Heart right ventricle (tissue), 16 donors: ENCODE data around the gene MNT. TPM values are rescaled to one million over a fixed set of nuclear protein-coding genes. Genes with fewer than 3 reads are reported as not detected.

Experiments used
- ATAC-seq, 8 donors: fragments of 200-7000 bp; cut with Tn5 transposase; one replicate each; pipeline ENCODE4 v1.9.1; 2020; ENCODE audit warnings: mild to moderate bottlenecking in 8 of 8, moderate library complexity in 8 of 8, moderate number of reproducible peaks in 1 of 8
- DNase-seq, 2 donors: peaks; one replicate each; pipeline ENCODE4 v3.0.0-alpha.2; 2020
- H3K27ac ChIP-seq, 10 donors: fragments of 200-600 bp; sonication (generic) in 2 of 10; one replicate each; pipeline versions ENCODE4 v1.5.0 to v1.8.0; 2020 to 2022; ENCODE audit warnings: mild to moderate bottlenecking in 3 of 10
- H3K27me3 ChIP-seq, 7 donors: fragments of 200-600 bp; one replicate each; pipeline ENCODE4 v1.8.0; 2021 to 2022; ENCODE audit warnings: mild to moderate bottlenecking in 2 of 7
- H3K36me3 ChIP-seq, 9 donors: fragments of 200-600 bp; sonication (generic) in 1 of 9; one replicate each; pipeline versions ENCODE4 v1.5.0 to v1.8.0; 2020 to 2022; ENCODE audit warnings: mild to moderate bottlenecking in 2 of 9
- H3K4me1 ChIP-seq, 9 donors: fragments of 200-600 bp; sonication (generic) in 1 of 9; one replicate each; pipeline versions ENCODE4 v1.5.0 to v1.8.0; 2020 to 2022; ENCODE audit warnings: mild to moderate bottlenecking in 4 of 9
- H3K4me3 ChIP-seq, 10 donors: fragments of 200-600 bp; sonication (generic) in 2 of 10; one replicate each; pipeline versions ENCODE4 v1.5.0 to v1.8.0; 2020 to 2022; ENCODE audit warnings: mild to moderate bottlenecking in 7 of 10, moderate library complexity in 2 of 10
- H3K9me3 ChIP-seq, 11 donors: fragments of 200-600 bp in 10 of 11; sonication (generic) in 2 of 11; one replicate each; pipeline versions ENCODE4 v1.5.0 to v1.8.0; 2013 to 2022; ENCODE audit warnings: mild to moderate bottlenecking in 2 of 11, control low read depth in 1 of 11, moderate library complexity in 1 of 11
- CTCF ChIP-seq, 9 donors: fragments of 200-600 bp; sonication (generic) in 2 of 9; IDR thresholded peaks; one replicate each; pipeline versions ENCODE4 v1.5.0 to v1.8.0; 2021 to 2022; ENCODE audit warnings: antibody characterized with exemption in 9 of 9, mild to moderate bottlenecking in 5 of 9, moderate library complexity in 1 of 9
- WGBS, 2 donors: extraction: QIAGEN DNeasy Blood & Tissue Kit; methylation state at CpG; one replicate each; pipeline ENCODE4 v1.1.7; 2013; ENCODE audit warnings: inconsistent platforms in 1 of 2; 5-methylcytosine and 5-hydroxymethylcytosine counted together
- intact Hi-C, 10 donors: fragments of 100-400 bp; cut with DNase I; formaldehyde crosslinking; loops; one replicate each; pipeline versions ENCODE4 v1.11.1 to v1.14.2; 2022
- polyA plus RNA-seq, 2 donors: library from polyadenylated mRNA; stranded (reverse); fragments of 200-250 nt; gene quantifications; one replicate each; pipeline ENCODE4 v1.2.3, GENCODE V29; 2013
- total RNA-seq, 10 donors: library from RNA; stranded (reverse); fragmentation: NEBNext Ultra II Directional in 3 of 10; extraction: Animal tissue kit (Norgen Biotek cat#: 25700) in 3 of 10; gene quantifications; one replicate each; pipeline versions ENCODE4 v1.2.1 to v1.2.4, GENCODE V29; 2021 to 2023
- donor health status: Arrhythmogenic right ventricular cardiomyopathy.
- donor health status: ischemic (EF 13 %, LVEDD 7.1; RV severe dilation, severe dysfunction).
- donor health status: healthy with polysubstance abuse.
- donor health status: DM: no; HTN: yes; CAD: no.
- donor health status: DM: no; HTN: no; CAD: no.
- donor health status: ischemic (EF 25% LVEDD 6.9; RV normal size, moderate dysfunction).
- donor health status: ischemic (EF 25% LVEDD 5.7; RV mildly dilated, moderate dysfunction).
- donor health status: healthy.
- donor health status: DM: yes; HTN: yes; CAD: no.
- donor health status: Ischemic cardiomyopathy.
- donor health status: ischemic (EF 35%, LVEDD 5.7; RV mildly dilated, moderate dysfunction).
- donor health status: nonischemic (EF 11% LVEDD 7.7; RV severe dilation, severe dysfunction).
- donor health status: DM: yes; HTN: yes; CAD: no.
- donor health status: PGD.
- donor health status: ischemic (EF 29% LVEDD 5.4; RV normal size, mild dysfunction).
- donor health status: nonischemic (EF 23%, LVEDD 6.1; RV moderate dilation, normal function).

The MNT gene
- total and polyA plus RNA-seq, 12 donors: 5.0 to 14.1 (median 11.0) TPM

DNA sequence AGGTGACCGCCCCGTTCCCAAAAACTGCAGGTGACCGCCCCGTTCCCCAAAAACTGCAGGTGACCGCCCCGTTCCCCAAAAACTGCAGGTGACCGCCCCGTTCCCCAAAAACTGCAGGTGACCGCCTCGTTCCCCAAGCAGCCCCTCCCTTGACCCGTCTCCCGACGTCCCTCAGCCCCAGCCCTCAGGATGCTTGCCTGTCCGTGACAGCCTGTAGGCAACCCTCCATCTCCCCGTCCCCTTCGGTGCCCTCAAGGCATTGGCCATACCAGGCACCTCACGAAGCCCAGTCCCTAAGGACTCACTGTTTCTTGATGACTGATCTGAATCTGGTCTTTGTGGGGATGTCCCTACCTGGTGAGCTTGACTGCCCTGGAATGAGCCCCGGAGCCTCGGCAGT lies 38.4 kb downstream of the MNT start:
- 96 to 98% methylated on average over 19 of the region's 19 CpGs for WGBS, 2 donors
- H3K9me3 ChIP-seq: no peaks in the 10 kb centered on the region
- no peak for ATAC-seq
- H3K4me1 ChIP-seq: peaks cover 6 to 27% (median 21%) of the 10 kb centered on the region in 9 donors
- peaks cover 0 to 65% (median 5%) of the 10 kb centered on the region in 9 donors for H3K36me3 ChIP-seq
- H3K27me3 ChIP-seq: no peaks in the 10 kb centered on the region
- intact Hi-C loops: loop anchor here in 2 of 10 donors (10.0 kb wide), 1 partner anchor 52 kb away; no protein-coding TSS in a partner anchor
- no peak for TF ChIP-seq CTCF (IDR thresholded peaks at IDR 0.05)
- no peak for DNase-seq
- H3K4me3 ChIP-seq: no peak overlapping the region
- H3K27ac ChIP-seq: no peak overlapping the region

- intact Hi-C loops: loop anchor here in 2 of 10 donors (10.0 kb wide), 1 partner anchor 53 kb away; no protein-coding TSS in a partner anchor
- DNase-seq: no peak
Observed at GRCh38 chr17:2362016-2362415, 38.8 kb downstream of the MNT start.

GRCh38 chr17:2361010-2361760 lies 39.7 kb downstream of the MNT start:
- peaks cover 6 to 23% (median 20%) of the 10 kb centered on the region in 9 donors for H3K4me1 ChIP-seq
- TF ChIP-seq CTCF (IDR thresholded peaks at IDR 0.05): no peak
- H3K27me3 ChIP-seq: no peaks in the 10 kb centered on the region
- 68 to 78% methylated on average over 21 of the region's 21 CpGs for WGBS, 2 donors
- DNase-seq (no peak), ATAC-seq (peak in 1 of 8 donors; percentile 22)
- intact Hi-C loops: loop anchor here in 2 of 10 donors (10.0 kb wide), 1 partner anchor 54 kb away; no protein-coding TSS in a partner anchor
- H3K36me3 ChIP-seq: peaks cover 0 to 54% (median 5%) of the 10 kb centered on the region in 9 donors
- H3K4me3 ChIP-seq: no peak overlapping the region
- H3K9me3 ChIP-seq: no peaks in the 10 kb centered on the region
- no peak overlapping the region for H3K27ac ChIP-seq

More at GRCh38 chr17:2362016-2362415, 38.8 kb downstream of the MNT start:
- H3K9me3 ChIP-seq: no peaks in the 10 kb centered on the region
- ATAC-seq: no peak
- no peaks in the 10 kb centered on the region for H3K27me3 ChIP-seq
- H3K27ac ChIP-seq: no peak overlapping the region
- WGBS, 2 donors: 98% methylated on average over 20 of the region's 20 CpGs
- TF ChIP-seq CTCF (IDR thresholded peaks at IDR 0.05): no peak
- no peak overlapping the region for H3K4me3 ChIP-seq
- H3K4me1 ChIP-seq: peaks cover 6 to 26% (median 20%) of the 10 kb centered on the region in 9 donors
- peaks cover 0 to 63% (median 5%) of the 10 kb centered on the region in 9 donors for H3K36me3 ChIP-seq

GRCh38 chr17:2357931-2358434 lies 42.9 kb downstream of the MNT start:
- Histone ChIP-seq H3K27me3 (no peaks in the 10 kb centered on the region), H3K9me3 (no peaks in the 10 kb centered on the region), H3K4me3 (no peak overlapping the region), H3K4me1 (peaks cover 0 to 11% (median 0%) of the 10 kb centered on the region in 9 donors), H3K36me3 (peaks cover 0 to 24% (median 3%) of the 10 kb centered on the region in 9 donors), H3K27ac (no peak overlapping the region)
- no peak for TF ChIP-seq CTCF (IDR thresholded peaks at IDR 0.05)
- no peak for ATAC-seq
- 92 to 93% methylated on average over 10 of the region's 10 CpGs for WGBS, 2 donors
- intact Hi-C loops: no loop called here
- no peak for DNase-seq
